HG03039 (cell line): Measurements from ENCODE around the gene CEP192.
"Not testable (repeated sequence)": the region's sequence is repeated elsewhere in the genome, so short reads cannot be mapped to it uniquely, and the experiment has no call there.

ENCODE experiments used
- ATAC-seq: cut with Tn5 transposase; IDR thresholded peaks from one replicate; pipeline ENCODE4 v1.9.1; 2021; ENCODE audit warnings: mild to moderate bottlenecking, moderate library complexity; ENCODE audit not compliant: unreplicated experiment

CEP192 gene

GRCh38 chr18:13096232-13096631, 105.1 kb downstream of the CEP192 start:
- no peak for ATAC-seq

GRCh38 chr18:13096719-13097118, 105.6 kb downstream of the CEP192 start:
- ATAC-seq, result no peak

- not testable (repeated sequence) for ATAC-seq
These were observed 106.9 kb downstream of the CEP192 start for GRCh38 chr18:13098104-13098503.

- no peak for ATAC-seq
These were observed 108.0 kb downstream of the CEP192 start for GRCh38 chr18:13099113-13099512.

GRCh38 chr18:13100942-13101658, 109.9 kb downstream of the CEP192 start:
- no peak for ATAC-seq

GRCh38 chr18:13101659-13102197, 110.6 kb downstream of the CEP192 start:
- no peak for ATAC-seq

- no peak for ATAC-seq
These were observed 112.2 kb downstream of the CEP192 start for GRCh38 chr18:13103366-13103765.

- ATAC-seq, result no peak
These were observed 113.9 kb downstream of the CEP192 start for GRCh38 chr18:13105059-13105458.

- no peak for ATAC-seq
These were observed 115.9 kb downstream of the CEP192 start for GRCh38 chr18:13107074-13107473.

- ATAC-seq, result no peak
These were observed 117.2 kb downstream of the CEP192 start for GRCh38 chr18:13108330-13108729.

GRCh38 chr18:13110559-13110958, 119.4 kb downstream of the CEP192 start:
- ATAC-seq, result no peak

- ATAC-seq, result no peak
These were observed 121.8 kb downstream of the CEP192 start for GRCh38 chr18:13112982-13113381.

- no peak for ATAC-seq
These were observed 129.1 kb downstream of the CEP192 start for GRCh38 chr18:13120255-13120654.

- no peak for ATAC-seq
These were observed 129.8 kb downstream of the CEP192 start for GRCh38 chr18:13120983-13121441.

- ATAC-seq, result no peak
These were observed 133.2 kb downstream of the CEP192 start for GRCh38 chr18:13124411-13124810.

GRCh38 chr18:13125191-13125590, 134.0 kb downstream of the CEP192 start:
- no peak for ATAC-seq

- no peak for ATAC-seq
These were observed 135.9 kb downstream of the CEP192 start for GRCh38 chr18:13126966-13127598.

- no peak for ATAC-seq
These were observed 140.1 kb downstream of the CEP192 start for GRCh38 chr18:13131283-13131682.

- ATAC-seq, result no peak
These were observed 143.6 kb downstream of the CEP192 start for GRCh38 chr18:13134551-13135401.

- ATAC-seq, result no peak
These were observed 145.1 kb downstream of the CEP192 start for GRCh38 chr18:13136056-13136903.
